NCI-H1417 treated with DMSO at 0.1 percent for 48 hours (cell line): ENCODE measurements around the gene PCDHGB5.

ENCODE experiments used
- DNase-seq: peaks from one replicate; lab custom pipeline; 2025; lab: John Stamatoyannopoulos, UW

PCDHGB5 gene

GRCh38 chr5:141441571-141442170 is 43.9 kb downstream of the PCDHGB5 start:
- no peak for DNase-seq
